Brain microvascular endothelial cell (primary cell): Measurements from ENCODE around the gene CIC.

Experiments
- DNase-seq: peaks from one replicate; pipeline ENCODE4 v3.0.0-alpha.2; 2020
- H3K27ac ChIP-seq: fragments of 250-450 bp; sonication (Bioruptor Pico); 2 replicates; pipeline ENCODE4 v1.5.1; 2020; ENCODE audit warnings: mild to moderate bottlenecking, moderate library complexity
- H3K27me3 ChIP-seq: fragments of 250-450 bp; sonication (Bioruptor Pico); replicated peaks from 2 replicates; pipeline ENCODE4 v1.5.1; 2020; ENCODE audit warnings: mild to moderate bottlenecking
- H3K36me3 ChIP-seq: fragments of 250-450 bp; sonication (Bioruptor Pico); replicated peaks from 2 replicates; pipeline ENCODE4 v1.5.1; 2020; ENCODE audit warnings: mild to moderate bottlenecking
- H3K4me3 ChIP-seq: 2 replicates; pipeline ENCODE4 v1.5.1; 2011; ENCODE audit warnings: low read depth, mild to moderate bottlenecking, control low read depth, low read length, moderate library complexity
- in situ Hi-C: cut with HindIII; loops from 2 replicates; pipeline ENCODE4 v1.10.0; 2017; ENCODE audit warnings: low sequenced_read_pairs, low pct_ligation_motif_present
- TF ChIP-seq, protein P1 (sequence below): IDR thresholded peaks from 2 replicates; pipeline ENCODE4 v1.5.1; 2011; ENCODE audit warnings: low read depth, mild to moderate bottlenecking, moderate library complexity, low read length, control low read depth, inconsistent platforms; ENCODE audit errors: missing control alignments

The CIC gene

DNA sequence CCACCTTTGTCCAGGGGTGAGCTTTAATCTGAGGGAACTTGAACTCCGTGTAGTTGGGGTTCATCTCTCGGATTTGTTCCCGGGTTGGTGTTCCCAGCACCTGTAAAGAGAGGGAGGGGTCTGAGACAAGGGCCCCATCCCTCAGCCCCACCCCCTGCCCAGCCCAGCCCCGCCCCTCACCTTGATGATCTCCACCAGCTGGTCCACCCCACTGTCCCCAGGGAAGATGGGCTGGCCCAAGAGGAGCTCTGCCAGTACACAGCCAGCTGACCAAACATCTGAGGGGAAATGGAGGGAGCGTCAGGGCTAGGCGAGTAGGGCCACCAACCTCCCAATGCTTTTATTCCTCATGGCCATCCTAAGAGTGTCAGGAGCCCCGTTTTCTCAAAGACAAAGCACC lies 35.9 kb upstream of the CIC start:
- no peak for DNase-seq
- H3K4me3 ChIP-seq = no peak overlapping the region
- no peaks in the 10 kb centered on the region for H3K27me3 ChIP-seq
- TF ChIP-seq, protein P1, sequence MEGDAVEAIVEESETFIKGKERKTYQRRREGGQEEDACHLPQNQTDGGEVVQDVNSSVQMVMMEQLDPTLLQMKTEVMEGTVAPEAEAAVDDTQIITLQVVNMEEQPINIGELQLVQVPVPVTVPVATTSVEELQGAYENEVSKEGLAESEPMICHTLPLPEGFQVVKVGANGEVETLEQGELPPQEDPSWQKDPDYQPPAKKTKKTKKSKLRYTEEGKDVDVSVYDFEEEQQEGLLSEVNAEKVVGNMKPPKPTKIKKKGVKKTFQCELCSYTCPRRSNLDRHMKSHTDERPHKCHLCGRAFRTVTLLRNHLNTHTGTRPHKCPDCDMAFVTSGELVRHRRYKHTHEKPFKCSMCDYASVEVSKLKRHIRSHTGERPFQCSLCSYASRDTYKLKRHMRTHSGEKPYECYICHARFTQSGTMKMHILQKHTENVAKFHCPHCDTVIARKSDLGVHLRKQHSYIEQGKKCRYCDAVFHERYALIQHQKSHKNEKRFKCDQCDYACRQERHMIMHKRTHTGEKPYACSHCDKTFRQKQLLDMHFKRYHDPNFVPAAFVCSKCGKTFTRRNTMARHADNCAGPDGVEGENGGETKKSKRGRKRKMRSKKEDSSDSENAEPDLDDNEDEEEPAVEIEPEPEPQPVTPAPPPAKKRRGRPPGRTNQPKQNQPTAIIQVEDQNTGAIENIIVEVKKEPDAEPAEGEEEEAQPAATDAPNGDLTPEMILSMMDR = no peak
- in situ Hi-C loops = no loop called here
- H3K27ac ChIP-seq = no peak overlapping the region
- H3K36me3 ChIP-seq = peaks cover 82% of the 10 kb centered on the region

DNA sequence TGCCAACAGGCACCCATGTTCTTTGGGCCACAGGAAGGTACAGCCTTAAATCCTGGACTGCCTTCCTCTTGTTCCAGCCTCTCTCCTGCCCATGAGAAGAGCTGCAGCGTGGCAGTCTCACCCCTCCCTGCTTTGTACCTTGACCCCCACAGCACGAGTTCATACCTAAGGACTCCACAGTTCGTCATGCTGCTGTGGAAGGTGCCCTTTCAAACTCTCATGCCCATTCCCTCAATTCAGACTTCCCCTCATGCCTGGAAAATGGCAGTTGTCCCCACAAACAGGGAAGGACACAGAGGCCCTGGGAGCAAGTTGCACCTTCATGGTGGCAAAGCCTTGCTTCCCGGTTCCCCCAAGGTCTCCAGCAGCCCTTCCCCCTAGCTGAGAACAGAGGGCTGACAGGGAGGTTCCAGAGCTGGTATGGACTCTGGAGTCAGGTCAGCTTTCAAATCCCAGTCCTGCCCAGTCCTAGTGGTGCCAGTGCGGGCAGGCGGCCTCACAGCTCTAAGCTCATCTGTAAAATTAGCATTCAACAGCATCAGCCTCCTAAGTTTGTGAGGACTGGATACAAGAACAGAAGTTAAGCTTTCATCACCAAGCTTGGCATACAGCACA lies 35.3 kb upstream of the CIC start:
- in situ Hi-C loops = no loop called here
- TF ChIP-seq, protein P1 = no peak
- DNase-seq = no peak
- Histone ChIP-seq H3K27ac (no peak overlapping the region), H3K27me3 (no peaks in the 10 kb centered on the region), H3K36me3 (peaks cover 76% of the 10 kb centered on the region), H3K4me3 (no peak overlapping the region)

DNA sequence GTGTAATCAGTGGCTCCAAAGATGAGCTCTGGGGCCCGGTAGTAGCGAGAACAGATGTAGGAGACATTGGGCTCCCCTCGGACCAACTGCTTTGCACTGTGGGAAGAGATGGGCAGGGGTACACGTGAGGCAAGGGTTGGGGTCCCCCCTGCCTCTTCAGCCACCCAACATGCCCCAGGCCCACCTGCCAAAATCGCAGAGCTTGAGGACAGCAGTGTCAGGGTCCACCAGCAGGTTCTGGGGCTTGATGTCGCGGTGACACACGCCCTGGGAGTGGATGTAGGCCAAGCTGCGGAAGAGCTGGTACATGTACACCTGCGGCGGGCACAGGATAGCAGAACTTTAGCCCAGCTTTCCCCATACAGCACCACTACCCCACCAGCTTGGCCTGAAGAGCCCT lies 34.7 kb upstream of the CIC start:
- DNase-seq = no peak
- no peak overlapping the region for H3K4me3 ChIP-seq
- no peaks in the 10 kb centered on the region for H3K27me3 ChIP-seq
- peaks cover 72% of the 10 kb centered on the region for H3K36me3 ChIP-seq
- no peak overlapping the region for H3K27ac ChIP-seq
- TF ChIP-seq, protein P1 = no peak
- in situ Hi-C loops = no loop called here

DNA sequence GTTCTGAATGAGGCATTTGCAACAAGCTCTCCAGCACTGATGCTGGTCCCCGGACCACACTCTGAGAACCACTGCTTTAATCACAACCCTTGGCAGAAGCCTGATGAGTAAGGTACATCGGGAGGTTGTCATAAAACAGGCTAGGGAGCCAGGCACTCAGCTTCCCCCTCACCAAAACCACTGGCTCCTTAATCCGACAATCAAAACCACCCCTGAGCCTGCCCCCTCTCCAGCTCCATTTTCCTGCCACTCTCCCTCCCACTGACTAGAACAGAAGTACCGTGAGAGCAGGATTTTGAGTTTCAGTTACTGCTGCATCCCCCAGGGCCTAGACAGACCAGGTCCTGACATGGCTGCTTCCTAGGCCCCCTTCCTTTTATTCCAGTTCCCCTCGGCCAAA lies 33.9 kb upstream of the CIC start:
- TF ChIP-seq, protein P1 = no peak
- in situ Hi-C loops = no loop called here
- Histone ChIP-seq H3K27ac (no peak overlapping the region), H3K36me3 (peaks cover 69% of the 10 kb centered on the region), H3K4me3 (no peak overlapping the region), H3K27me3 (no peaks in the 10 kb centered on the region)
- no peak for DNase-seq

DNA sequence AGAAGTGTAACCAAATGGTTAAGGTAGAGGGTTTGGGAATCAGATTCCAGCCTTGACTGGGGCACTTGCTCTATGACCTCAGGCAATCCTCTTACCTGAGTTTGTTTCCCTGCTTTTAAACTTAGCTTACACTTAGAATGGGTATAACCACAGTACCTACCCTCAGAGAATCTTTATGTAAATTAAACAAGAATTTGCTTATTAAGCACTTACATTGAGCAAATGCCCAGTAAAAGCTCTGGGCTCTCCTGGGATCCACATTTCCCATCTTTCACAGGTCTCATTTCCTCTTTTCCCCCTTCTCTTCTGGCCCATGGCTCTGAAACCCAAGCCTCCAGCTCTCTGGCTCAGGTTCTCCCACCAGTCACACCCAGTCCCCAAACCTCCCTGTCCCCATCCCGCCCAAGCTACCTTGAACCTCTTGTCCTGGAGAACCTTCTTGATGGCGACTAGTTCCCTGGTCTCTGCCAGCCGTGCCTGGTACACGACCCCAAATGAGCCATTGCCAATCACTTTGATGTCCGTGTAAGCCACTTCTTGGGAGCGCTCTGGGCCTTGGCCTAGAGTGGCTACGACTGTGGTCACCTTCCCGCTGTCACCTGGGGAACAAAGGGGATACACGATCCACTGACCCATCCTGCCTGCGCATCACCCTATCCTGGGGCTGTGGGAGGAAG lies 29.4 kb upstream of the CIC start:
- TF ChIP-seq, protein P1 = no peak
- in situ Hi-C loops = no loop called here
- no peak overlapping the region for H3K4me3 ChIP-seq
- no peak for DNase-seq
- no peak overlapping the region for H3K27ac ChIP-seq
- peaks cover 30% of the 10 kb centered on the region for H3K36me3 ChIP-seq
- no peaks in the 10 kb centered on the region for H3K27me3 ChIP-seq
